Measurements from ENCODE around the gene CA7.

CA7 gene

DNA sequence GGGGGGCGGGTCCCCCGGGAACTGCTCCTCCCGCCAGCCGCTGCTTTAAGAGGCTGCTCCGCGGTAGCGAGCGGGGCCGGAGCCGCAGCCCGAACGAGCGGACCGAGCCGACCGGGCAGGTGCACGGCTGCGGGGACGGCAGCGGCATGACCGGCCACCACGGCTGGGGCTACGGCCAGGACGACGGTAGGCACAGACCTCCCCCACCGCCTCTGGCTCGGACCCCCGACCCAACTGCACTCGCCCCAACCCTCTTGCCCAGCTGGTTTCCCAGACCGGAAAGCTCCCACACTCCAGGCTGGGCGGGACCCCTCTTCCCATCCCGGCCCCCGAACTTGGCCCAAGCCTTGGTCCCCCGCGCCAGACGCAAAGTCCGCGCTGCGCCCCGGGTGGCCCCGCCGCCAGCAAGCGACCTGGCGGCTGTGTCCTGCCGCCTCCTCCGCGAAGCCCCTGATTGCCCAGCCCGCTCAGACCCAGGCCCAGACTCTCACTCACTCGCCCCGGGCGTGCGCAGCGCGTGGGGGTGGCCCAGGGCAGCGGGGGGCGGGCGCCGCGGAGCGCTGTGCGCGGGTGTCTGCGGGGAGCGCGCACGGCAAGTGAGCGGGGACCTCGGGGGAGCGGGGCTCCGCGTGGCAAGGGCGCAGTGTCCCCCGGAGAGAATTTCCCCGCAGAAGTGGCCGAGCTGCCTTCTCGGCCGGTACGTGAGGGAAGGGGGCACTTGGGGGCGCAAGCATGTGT lies at the start of gene CA7:
Gene CA7 (plus strand): TSS at position 73 of the 738 bp plus-strand sequence. CDS start 74 bp downstream, at position 147.
- peak; percentile 14 for DNase-seq

DNA sequence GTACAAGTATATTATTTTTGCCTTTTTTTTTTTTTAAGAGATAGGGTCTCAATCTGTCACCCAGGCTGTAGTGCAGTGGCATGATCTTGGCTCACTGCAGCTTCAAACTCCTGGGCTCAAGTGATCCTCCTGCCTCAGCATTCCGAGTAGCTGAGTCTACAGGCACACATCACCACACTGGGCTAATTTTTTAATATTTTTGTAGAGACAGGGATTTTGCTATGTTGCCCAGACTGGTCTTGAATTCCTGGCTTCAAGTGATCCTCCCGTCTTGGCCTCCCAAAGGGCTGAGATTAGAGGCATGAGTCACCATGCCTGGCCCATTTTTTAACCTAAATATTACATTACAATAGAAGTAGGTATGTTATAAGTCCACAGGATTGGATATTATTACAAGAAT lies 46.1 kb upstream of the CA7 start:
- DNase-seq: no peak

DNA sequence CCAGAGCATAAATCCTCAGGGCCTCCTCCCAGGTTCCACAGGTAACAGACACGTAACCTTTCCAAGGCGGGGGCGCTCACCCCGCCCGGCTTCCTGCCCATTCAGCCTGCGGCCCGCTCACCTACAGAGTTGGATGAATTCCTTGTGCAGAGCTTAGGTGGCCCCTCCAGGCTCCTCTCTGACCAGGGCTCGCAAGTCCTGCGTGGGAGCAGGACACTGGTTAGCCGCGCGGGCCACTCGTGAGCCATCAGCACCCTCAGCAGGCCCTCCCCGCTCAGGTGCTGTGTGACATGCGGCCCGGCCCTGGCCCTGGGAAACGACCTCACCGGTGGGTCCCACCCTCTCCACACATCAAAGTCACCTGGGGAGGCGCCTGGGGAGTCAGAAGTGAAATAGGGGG lies 43.4 kb upstream of the CA7 start:
- DNase-seq: no peak

DNA sequence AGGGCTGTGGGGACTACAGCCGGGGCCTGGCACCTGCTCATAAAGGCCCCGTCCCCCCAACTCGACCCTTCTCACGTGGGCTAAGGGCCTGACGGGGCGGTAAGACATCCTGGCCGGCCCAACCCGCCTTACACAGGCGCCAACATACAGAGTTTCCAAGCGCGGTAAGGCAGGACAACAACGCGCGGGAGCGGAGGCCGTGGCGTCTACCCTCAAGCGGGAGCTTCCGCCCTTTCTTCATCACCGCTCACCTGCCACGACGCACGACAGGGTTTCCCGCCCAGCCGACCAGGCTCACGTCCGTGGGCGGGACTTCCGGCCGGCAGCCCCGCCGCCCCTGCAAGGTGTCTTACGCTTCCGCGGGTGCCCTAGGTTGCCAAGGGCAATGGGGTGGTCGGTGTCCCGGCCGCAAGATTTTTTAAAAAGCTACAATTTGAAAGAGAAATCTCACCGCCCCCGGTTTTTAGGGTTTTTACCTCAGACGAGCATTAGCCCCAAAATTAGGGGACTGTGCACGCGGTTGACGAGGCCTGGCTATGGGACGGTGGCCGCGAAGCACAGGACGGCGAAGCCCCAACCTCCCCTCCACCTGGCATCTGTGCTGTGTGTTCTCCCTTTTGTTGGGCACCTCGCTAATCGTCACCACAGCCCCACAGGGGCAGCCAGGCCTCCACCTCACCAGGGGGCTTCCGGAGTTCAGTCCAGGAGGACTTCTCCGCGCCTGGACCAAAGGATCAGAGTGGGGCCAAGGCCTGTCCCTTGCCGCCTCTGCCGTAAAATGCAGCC lies 42.7 kb upstream of the CA7 start, which contains the start of gene TERB1:
Gene TERB1 (minus strand): TSS at position 265 of the 786 bp plus-strand sequence. CDS start 4,786 bp downstream, outside the sequence.
- no peak for DNase-seq

DNA sequence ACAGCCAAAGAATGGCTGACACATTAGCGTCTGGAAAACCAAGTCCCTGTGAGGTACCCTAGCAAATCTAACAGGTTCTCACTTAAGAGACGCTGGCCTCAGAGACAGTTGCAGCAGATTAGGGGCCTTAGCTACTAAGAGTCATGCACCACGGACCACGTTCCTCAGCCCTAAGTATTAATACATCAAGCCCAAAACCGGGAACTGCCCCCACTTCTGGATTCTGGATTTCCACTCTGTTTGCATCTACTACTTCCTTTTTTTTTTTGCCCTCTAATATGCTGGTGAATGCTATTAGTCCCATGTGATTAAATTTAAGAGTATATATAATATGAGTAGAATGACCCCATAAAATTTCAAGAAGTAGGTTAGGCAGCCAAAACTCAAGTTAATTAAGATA lies 42.1 kb upstream of the CA7 start:
- no peak for DNase-seq

DNA sequence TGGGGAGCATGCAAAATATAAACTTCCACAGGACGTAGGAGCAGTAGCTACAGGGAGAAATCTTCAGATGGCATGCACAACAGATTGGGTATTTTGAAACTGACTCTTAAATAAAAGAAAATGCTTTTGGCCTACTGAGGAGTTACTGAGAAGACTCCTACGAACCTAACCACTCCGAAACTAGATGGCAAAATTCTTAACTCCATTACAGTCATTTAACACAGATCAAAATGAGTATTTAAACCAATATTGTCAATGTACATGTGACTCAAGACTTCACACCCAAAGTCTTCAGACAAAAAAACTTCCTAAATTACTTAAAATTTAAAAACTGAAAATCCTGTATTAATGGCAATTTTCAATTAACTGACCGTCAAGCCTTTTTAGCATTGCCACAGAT lies 34.4 kb upstream of the CA7 start:
- DNase-seq: no peak

DNA sequence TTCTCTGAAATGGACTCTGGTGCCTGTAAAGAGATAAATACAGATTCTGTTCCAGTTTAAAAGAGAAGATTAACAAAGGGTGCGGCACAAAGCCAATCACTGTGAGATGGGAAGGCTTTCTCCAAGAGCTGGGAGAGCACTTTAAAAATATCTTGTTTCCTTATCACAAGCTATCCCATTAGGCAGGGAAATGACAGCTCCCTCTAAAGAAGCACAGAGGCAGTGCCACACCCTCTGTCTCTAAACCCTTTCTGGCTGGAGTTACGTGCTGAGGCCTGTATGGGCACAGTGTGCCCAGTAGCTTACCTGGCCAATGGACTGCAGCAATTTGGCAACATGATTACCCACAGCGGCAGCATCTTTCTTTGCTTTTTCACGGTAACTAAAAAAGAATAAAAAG lies 33.8 kb upstream of the CA7 start:
- DNase-seq: no peak

DNA sequence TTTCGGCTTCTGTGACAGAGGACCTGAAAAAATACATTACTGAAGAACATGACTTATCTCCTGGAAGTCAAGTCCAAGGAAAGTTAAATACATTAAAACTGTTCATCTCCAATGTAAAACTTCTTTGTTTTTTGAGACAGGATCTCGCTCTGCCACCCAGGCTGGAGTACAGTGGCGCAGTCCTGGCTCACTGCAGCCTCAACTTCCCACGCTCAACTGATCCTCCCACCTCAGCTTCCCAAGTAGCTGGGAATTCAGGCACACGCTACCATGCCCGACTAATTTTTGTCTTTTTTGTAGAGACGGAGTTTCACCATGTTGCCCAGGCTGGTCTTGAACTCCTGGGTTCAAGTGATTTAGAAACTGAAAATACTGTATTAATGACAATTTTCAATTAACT lies 33.2 kb upstream of the CA7 start:
- DNase-seq: no peak

DNA sequence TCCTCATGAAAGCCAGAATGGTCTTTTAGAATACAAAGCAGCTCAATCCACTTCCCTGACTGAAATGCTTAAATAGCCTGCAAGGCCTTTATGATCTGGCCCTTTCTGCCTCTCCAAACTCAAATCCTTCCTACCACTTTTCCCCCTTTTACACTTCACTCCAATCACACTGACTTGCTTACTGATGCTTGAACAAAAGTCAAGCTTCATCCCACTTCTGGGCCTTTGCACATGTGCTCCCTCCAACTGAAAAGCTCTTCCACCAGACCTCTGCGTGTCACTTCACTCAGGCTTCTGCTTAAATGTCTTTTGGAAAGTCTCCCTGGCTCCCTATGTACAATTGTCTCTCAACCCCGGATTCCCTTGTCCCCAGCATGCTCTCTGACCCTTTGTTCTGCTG lies 29.5 kb upstream of the CA7 start:
- no peak for DNase-seq

DNA sequence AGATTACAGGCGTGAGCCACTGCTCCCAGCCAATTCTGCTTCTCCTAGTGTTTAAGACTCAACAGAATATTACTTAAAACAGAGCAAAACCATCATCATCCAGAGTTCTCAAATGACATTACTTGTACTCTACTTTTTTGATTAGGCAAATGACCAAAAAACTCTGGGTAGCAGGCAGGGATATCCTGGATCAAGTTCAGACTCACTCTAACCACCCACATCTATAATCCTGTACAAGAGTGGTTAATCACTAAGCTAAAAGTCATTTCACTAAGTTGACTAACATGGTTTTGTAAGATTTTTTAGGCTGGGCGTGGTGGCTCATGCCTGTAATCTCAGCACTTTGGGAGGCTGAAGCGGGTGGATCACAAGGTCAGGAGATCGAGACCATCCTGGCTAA lies 20.2 kb upstream of the CA7 start:
- DNase-seq: no peak

DNA sequence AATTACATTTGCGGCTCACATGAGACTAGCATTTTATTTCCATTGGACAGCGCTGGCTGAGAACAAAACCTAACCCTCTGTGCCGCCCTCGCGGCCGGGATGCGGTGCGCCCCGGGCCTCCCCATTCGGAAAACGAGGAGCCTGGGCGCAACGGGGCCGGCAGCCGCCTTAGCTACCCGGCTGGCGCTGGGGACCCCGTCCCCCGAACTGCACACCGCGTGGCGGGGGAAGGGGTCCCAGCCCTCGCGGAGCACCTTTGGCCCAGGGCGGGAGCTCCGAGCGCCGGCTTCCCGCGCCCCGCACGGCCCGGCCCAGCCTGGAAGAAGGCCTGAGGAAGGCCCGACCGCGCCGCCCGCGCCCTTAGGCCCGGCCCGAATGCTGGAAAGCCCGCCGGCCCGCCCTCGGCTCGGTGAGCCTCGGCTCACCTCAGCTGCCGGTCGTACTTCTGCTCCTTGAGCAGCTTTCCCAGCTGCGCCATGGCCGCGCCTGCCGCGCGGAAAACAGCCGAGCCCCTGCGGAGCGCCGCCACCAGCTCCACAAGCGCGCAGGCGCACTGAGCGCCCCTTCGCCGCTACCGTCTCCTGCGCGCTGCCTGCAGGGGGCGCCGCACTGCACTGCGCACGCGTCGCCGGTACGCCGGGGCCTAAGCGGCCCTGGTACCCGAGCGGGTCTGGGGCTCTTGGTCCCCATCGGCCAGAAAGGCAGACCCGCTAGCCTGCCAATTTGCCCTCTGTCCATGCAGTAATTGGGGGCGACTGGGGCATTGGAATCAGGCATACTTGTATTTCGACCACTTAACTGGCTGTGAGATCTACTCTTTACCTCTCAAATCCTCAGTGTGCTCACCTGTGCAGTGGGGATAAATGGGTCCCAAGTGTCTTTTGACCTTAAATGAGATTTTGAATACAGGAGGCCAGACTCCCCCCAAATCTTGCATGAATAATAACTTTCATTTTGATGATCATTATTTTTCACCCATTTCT lies 13.5 kb upstream of the CA7 start, which contains the start of gene NAE1:
Gene NAE1 (minus strand): TSS at position 555 of the 983 bp plus-strand sequence. CDS start 77 bp downstream, at position 478.
- peak; percentile 87 for DNase-seq

DNA sequence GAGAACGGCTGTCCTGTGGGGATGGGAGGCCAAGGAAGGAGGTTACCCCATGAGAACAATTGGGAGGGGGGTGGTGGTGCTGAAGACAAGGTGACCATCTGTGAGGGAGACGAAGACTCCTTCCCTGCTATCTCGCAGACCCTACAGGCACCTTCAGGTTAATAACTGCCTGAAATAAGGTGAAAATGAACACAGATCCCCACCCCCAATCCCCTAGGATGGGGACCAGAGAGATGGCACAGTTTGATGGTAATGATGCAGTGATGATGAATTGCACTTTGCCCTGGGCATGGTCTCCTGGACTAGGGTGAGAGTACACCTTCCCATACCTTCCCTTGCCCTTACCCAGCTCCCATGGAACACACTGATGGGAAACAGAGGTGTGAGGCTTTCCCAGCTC lies 12.0 kb upstream of the CA7 start:
- no peak for DNase-seq

DNA sequence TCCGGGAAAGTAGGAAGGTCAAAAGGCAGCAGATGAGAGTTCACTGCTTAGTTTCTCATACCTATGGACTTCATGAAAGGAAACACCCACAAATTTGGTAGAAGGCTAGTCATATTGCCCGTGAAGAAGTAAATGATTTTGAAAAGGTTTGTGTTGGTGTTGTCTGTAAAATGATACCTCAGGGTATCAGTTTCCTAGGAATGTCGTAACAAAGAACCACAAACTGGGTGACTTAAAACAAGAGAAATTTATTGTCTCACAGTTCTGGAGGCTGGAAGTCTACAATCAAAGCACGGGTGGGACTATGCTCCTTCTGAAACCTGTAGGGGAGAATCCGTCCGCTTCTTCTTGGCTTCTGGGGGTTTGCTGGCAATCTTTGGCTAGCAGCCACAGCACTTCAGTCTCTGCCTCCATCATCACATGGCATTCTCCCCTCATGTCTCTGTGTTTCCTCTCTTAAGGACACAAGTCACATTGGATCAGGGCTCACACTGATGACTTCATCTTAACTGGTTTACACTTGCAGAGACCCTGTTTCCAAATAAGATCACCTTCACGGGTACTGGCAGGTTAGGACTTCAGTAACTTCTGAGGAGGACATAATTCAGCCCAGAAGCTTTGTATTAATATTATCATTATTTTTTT lies 11.4 kb upstream of the CA7 start:
- DNase-seq: no peak

DNA sequence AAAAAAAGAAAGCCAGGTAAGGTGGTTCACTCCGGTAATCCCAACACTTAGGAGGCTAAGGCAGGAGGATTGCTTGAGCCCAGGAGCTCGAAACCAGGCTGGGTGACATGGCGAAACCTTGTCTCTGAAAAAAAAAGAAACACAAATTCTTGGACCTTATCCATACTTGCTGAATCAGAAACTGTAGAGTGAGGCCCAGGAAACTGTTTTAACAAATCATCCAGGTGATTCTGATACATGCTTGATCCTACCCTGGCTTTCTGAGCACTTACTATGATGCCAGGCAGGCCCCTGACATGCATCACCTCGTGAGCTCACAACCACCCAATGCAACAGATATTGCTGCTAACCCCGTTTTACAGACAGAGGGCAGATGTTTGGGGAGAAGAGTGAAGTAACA lies 9.5 kb upstream of the CA7 start:
- no peak for DNase-seq

DNA sequence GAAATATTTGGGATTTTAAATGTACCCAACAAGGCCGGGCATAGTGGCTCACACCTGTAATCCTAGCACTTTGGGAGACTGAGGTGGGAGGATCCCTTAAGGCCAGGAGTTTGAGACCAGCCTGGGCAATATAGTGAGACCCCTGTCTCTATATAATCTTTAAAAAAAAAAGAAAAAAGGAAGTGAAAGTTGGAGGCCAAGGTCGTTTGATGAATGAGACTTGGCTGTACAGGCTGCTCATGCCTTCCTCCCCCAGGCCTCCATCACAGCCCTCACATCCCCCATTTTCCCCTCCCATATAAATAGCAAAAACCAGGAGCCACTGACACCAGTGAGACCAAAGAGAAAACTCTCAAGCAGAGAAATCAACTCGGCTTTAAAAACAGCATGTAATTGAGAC lies 3.3 kb upstream of the CA7 start:
- DNase-seq: no peak

DNA sequence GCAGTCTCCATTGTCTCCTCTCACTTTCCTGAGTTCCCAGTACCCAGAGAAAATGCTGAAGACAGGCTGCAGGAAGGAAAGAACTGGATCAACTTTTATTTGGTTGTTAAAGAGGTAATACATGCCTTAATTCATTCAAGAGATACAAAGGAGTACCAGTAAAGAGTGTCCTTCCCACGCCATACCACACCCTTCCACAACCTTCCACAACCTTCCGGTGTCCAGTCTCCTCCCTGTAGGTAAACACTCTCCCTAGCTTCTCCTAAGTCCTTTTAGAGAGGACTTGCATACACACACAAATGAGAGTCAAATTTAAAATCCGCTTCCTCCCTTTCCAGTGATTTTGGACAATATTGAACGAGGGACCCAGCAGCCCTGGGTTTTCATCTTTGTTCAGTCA lies 2.8 kb upstream of the CA7 start:
- no peak for DNase-seq

DNA sequence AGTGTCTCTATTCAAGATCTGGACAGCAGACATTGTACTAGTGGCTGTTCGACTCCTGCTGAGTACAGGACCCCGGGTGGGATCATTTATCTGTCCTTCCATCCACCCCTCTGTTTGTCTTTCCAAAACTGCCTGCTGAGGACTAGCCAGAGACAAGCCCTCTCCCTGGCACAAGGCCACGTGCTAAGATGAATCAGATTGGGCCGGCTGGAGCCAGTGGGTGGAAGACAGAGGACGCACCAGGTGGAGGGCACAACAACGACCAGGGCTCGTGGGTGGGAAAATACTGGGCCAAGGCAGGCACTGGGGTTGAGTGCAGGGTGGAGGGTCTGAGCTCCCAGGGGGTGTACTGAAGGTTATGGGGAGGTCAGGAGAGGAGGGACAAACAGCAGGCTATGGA lies 1.4 kb upstream of the CA7 start:
- peak; percentile 86 for DNase-seq

DNA sequence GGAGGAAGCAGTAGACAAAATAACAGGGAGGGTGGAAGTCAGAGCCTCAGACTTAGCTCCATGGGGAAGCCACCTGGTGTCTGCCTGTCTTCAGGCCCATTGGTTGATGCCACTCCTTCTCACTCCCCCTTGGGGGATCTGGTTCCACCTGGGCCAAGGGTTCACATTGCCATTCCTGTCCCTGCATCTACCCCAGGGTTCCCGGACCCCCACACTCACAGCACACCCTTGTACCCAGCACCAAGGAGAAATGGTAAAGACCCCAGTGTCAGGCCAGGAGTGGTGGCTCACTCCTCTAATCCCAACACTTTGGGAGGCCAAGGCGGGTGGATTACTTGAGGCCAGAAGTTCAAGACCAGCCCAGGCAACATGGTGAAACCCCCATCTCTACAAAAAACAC lies 1.0 kb upstream of the CA7 start:
- DNase-seq: no peak

DNA sequence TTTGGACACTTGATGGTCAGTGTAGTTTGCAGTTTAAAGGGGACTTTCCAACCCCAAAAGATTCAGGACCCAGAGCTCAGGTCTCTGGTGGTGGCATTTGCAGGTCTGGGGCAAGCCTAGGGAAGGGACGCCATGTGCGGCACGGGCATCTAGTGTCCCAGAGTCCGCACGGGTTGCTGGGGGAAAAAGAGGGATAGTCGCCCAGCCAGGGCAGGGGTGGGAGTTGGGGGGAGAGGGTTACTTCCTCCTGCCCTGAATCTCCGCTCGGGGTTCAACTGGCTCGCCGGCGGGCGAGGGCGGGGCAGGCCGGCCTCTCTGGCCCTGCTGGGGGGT lies 239 bp upstream of the CA7 start:
- DNase-seq: no peak

DNA sequence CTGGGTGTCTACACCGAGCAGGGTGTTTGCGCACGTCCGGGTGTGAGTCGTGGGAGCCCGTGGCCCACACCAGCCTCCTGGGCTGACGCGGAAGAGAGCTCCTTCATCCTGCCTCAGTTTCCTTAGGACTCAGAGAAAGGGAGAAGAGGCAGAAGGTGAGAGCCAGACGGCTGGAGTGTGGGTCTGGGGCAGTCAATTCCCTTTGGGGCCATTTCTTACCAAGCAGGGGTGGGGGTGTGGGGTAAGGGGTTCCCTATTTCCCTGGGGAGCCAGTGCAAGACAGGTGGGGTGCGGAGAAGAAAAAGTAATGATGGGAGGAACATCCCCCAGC lies 831 bp downstream of the CA7 start:
- no peak for DNase-seq

DNA sequence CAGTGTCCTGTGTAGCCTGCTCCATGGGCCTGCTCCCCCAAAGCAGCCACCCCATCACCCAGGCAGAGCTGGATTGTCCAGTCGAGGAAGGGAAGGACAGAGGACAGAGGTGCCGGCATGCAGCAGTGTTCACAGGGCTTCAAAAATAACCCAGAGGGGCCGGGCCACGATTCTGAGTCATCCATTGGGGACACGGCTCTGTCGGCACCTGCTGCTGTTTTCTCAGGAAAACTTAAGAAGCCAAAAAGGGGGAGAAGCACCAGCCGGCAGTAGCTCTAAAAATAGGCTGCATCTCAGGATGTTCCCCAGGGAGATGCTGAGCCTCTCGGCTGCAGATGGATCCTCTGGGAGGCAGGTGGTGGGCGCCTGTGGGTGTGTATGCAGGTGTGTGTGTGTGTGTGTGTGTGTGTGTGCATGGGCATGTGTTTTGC lies 1.6 kb downstream of the CA7 start:
- peak; percentile 53 for DNase-seq

DNA sequence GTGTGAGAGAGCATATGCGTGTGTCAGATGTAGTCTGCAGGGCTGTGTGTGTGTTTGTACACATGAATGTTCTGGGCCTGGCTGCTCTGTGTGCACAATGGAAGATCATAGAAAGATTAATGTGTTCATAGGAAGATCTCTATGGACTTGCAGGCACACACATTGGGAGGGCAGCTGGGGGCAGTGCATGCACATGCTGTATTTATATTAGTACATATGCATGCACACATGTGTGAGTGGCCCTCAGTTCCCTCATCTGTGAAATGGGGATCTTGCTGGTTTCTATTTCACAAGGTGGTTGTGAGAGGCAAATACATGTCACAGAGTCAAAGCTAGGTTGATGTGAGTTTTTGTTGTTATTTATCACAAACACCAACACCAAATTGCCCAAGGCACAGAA lies 2.1 kb downstream of the CA7 start:
- DNase-seq: no peak

DNA sequence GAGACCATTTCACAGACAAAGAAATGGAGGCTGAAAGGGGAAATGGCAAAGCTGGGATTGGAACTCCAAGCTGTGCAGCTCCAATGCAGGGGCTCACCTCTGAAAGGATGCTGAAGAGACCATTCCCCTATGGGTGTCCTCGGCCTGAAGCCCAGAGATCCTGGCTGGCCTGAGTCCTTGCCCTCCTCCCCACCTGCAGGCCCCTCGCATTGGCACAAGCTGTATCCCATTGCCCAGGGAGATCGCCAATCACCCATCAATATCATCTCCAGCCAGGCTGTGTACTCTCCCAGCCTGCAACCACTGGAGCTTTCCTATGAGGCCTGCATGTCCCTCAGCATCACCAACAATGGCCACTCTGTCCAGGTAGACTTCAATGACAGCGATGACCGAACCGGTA lies 2.6 kb downstream of the CA7 start:
- no peak for DNase-seq

All from NCI-H69 (cell line).